K562 (cell line): ENCODE data around the gene MIEF1. TPM values are rescaled to one million over a fixed set of nuclear protein-coding genes. Genes with fewer than 3 reads are reported as not detected.

Experiments
- CHD4 ChIP-seq: fragments of 200-600 bp; sonication (generic); IDR thresholded peaks from 3 replicates; pipeline ENCODE4 v1.6.1; 2012; ENCODE audit warnings: low read depth, mild to moderate bottlenecking, mixed read lengths, low read length, inconsistent platforms; ENCODE audit not compliant: insufficient read depth, insufficient replicate concordance, poor library complexity, severe bottlenecking
- CREBBP ChIP-seq: IDR thresholded peaks from one replicate; pipeline ENCODE4 v1.6.1; 2012; ENCODE audit warnings: low read depth, mild to moderate bottlenecking, control low read depth, inconsistent platforms, low read length
- DMBX1 ChIP-seq: fragments of 250-450 bp; sonication (Bioruptor Pico); IDR thresholded peaks from 2 replicates; pipeline ENCODE4 v1.8.0; 2022; ENCODE audit warnings: inconsistent platforms, mild to moderate bottlenecking, moderate library complexity, borderline replicate concordance
- EHMT2 ChIP-seq: fragments of 450-650 bp; IDR thresholded peaks from 2 replicates; pipeline ENCODE4 v1.6.1; 2018; ENCODE audit warnings: antibody characterized with exemption
- ELF4 ChIP-seq: fragments of 450-650 bp; formaldehyde crosslinking; IDR thresholded peaks from 2 replicates; pipeline ENCODE4 v1.4.0; 2022; ENCODE audit warnings: missing genetic modification characterization
- HMG20B ChIP-seq: fragments of 250-450 bp; sonication (Bioruptor Pico); IDR thresholded peaks from 2 replicates; pipeline ENCODE4 v1.5.0; 2021; ENCODE audit warnings: mild to moderate bottlenecking
- L3MBTL2 ChIP-seq: fragments of 450-650 bp; IDR thresholded peaks from 2 replicates; pipeline ENCODE4 v1.6.1; 2016; ENCODE audit warnings: mild to moderate bottlenecking, moderate library complexity
- RBM17 ChIP-seq: fragments of 200-400 bp; formaldehyde crosslinking; IDR thresholded peaks from 2 replicates; pipeline ENCODE4 v1.6.1; 2017; ENCODE audit warnings: low read depth, mild to moderate bottlenecking, low read length, borderline replicate concordance
- SAFB2 ChIP-seq: fragments of 200-400 bp; formaldehyde crosslinking; IDR thresholded peaks from 2 replicates; pipeline ENCODE4 v1.6.1; 2018; ENCODE audit warnings: borderline replicate concordance, low read length, low read depth, moderate library complexity; ENCODE audit not compliant: severe bottlenecking
- SUPT5H ChIP-seq: fragments of 450-650 bp; IDR thresholded peaks from 2 replicates; pipeline ENCODE4 v1.6.1; 2016
- TEAD1 ChIP-seq, 2 experiments: fragments of 450-650 bp in 1 of 2; sonication (generic) in 1 of 2; formaldehyde crosslinking; IDR thresholded peaks; 2 replicates each; pipeline versions ENCODE4 v1.4.0 to v1.8.0; 2020 to 2022; ENCODE audit warnings: mild to moderate bottlenecking in 2 of 2, missing genetic modification reagents in 1 of 2
- TRIM28 ChIP-seq: fragments of 450-650 bp; IDR thresholded peaks from 2 replicates; pipeline ENCODE4 v1.6.1; 2017
- ZBTB1 ChIP-seq: sonication (generic); formaldehyde crosslinking; IDR thresholded peaks from 2 replicates; pipeline ENCODE4 v1.8.1; 2023; ENCODE audit warnings: missing genetic modification reagents, low read depth, mild to moderate bottlenecking, borderline replicate concordance
- ZC3H4 ChIP-seq: sonication (generic); formaldehyde crosslinking; IDR thresholded peaks from 2 replicates; pipeline ENCODE4 v1.9.0; 2021; ENCODE audit warnings: missing genetic modification reagents, borderline replicate concordance
- ZFX ChIP-seq: sonication (generic); formaldehyde crosslinking; IDR thresholded peaks from 2 replicates; pipeline ENCODE4 v1.8.0; 2022; ENCODE audit warnings: mild to moderate bottlenecking, missing genetic modification reagents, moderate library complexity
- ZNF174 ChIP-seq: fragments of 250-450 bp; sonication (Bioruptor Pico); IDR thresholded peaks from 2 replicates; pipeline ENCODE4 v1.4.0; 2020; ENCODE audit warnings: mild to moderate bottlenecking
- ZNF431 ChIP-seq: sonication (generic); formaldehyde crosslinking; IDR thresholded peaks from 2 replicates; pipeline ENCODE4 v1.8.0; 2022; ENCODE audit warnings: mild to moderate bottlenecking, missing genetic modification reagents
- polyA plus RNA-seq, 8 experiments: library from polyadenylated mRNA; depleted of rRNA in 4 of 8; stranded (reverse) in 5 of 8; unstranded in 3 of 8; fragments of >200 nt; fragmentation: Nextera tagmentation in 2 of 8; fragmentation: Illumina TruSeq in 1 of 8; extraction: Ambion mirVana in 2 of 8; extraction: Trizol in 1 of 8; gene quantifications; 2 replicates each; pipeline versions ENCODE4 v1.2.1 to v1.2.3, GENCODE V29; 2011 to 2014; ENCODE audit warnings: inconsistent platforms in 1 of 8, missing spikeins in 1 of 8
- total RNA-seq, 7 experiments: library from RNA; depleted of rRNA in 6 of 7; stranded (reverse); fragments of >200 nt in 6 of 7; fragmentation: Illumina TruSeq in 2 of 7; extraction: Trizol in 2 of 7; gene quantifications; 2 replicates each; pipeline versions ENCODE4 v1.2.1 to v1.2.3, GENCODE V29; 2011 to 2021; ENCODE audit warnings: low replicate concordance in 1 of 7
- TF ChIP-seq, protein P1 (sequence below), 2 experiments: fragments of 450-650 bp in 1 of 2; sonication (generic) in 1 of 2; formaldehyde crosslinking in 1 of 2; IDR thresholded peaks; 2 replicates each; pipeline versions ENCODE4 v1.7.1 to v1.9.0; 2016 to 2022; ENCODE audit warnings: inconsistent platforms in 1 of 2, mild to moderate bottlenecking in 1 of 2, missing genetic modification reagents in 1 of 2

The MIEF1 gene
- total and polyA plus RNA-seq, 9 of the 15 experiments (the other 6 are each of a cell fraction or from before 2014, with no cell fraction given), result 10.9 to 51.8 (median 25.5) TPM

DNA sequence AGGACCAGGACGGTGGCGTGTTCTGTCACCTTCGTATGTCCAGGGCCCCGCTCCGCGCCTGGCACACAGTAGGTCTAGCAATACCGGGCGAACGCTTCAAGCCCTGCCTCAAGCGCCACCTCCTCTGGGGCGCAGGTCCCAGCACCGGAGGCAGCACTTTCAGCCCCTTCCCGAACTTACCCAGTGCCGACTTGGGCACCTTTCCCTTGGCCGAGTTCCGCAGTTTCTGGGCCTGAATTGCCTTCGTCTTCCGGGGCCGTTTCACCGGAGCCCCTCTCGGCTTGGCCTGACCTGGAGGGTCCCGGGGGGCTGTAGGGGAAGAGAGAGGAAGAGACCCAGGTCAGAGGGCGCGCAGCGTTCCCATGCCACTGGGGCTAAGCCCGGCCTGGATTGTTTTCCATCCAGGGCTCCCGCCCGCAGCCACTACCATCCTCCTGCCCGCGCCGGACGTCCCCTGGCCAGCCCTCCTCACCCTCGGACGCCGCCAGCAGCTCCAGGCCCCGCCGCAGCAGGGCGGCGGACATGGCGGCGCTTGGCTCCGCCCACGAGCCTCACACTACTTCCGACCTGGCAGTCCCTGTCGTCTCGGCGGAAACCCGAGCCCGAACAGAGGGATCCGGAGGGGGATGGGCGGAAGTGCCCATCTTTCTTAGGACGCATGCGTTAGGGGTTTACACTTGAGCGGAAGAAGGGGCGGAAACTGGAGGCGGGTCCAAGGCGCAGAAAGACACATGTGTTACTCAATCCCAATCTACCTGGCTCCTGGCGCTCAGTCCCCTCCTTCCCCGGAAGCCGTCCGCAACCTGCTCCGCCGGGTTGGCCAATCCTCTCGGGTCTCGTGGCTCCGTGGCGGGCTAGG is 30.4 kb downstream of the MIEF1 start, which contains the start of gene RPS19BP1 (continued):
- TF ChIP-seq CHD4 (no peak), SUPT5H (peak; percentile 81), CREBBP (no peak), HMG20B (CRISPR knock-in tag) (no peak), EHMT2 (no peak), TRIM28 (no peak), DMBX1 (CRISPR knock-in tag) (no peak), ZNF431 (no peak), SAFB2 (no peak), L3MBTL2 (peak; percentile 83), TEAD1 (CRISPR knock-in tag; IDR thresholded peaks at IDR 0.05) (no peak), ZFX (peak; percentile 65), ELF4 (CRISPR knock-in tag) (peak; percentile 49; the same call in 1 of the 2 replicates), ZNF174 (no peak), ZBTB1 (CRISPR knock-in tag) (no peak), RBM17 (no peak), ZC3H4 (CRISPR knock-in tag) (no peak)
- TF ChIP-seq, protein P1, sequence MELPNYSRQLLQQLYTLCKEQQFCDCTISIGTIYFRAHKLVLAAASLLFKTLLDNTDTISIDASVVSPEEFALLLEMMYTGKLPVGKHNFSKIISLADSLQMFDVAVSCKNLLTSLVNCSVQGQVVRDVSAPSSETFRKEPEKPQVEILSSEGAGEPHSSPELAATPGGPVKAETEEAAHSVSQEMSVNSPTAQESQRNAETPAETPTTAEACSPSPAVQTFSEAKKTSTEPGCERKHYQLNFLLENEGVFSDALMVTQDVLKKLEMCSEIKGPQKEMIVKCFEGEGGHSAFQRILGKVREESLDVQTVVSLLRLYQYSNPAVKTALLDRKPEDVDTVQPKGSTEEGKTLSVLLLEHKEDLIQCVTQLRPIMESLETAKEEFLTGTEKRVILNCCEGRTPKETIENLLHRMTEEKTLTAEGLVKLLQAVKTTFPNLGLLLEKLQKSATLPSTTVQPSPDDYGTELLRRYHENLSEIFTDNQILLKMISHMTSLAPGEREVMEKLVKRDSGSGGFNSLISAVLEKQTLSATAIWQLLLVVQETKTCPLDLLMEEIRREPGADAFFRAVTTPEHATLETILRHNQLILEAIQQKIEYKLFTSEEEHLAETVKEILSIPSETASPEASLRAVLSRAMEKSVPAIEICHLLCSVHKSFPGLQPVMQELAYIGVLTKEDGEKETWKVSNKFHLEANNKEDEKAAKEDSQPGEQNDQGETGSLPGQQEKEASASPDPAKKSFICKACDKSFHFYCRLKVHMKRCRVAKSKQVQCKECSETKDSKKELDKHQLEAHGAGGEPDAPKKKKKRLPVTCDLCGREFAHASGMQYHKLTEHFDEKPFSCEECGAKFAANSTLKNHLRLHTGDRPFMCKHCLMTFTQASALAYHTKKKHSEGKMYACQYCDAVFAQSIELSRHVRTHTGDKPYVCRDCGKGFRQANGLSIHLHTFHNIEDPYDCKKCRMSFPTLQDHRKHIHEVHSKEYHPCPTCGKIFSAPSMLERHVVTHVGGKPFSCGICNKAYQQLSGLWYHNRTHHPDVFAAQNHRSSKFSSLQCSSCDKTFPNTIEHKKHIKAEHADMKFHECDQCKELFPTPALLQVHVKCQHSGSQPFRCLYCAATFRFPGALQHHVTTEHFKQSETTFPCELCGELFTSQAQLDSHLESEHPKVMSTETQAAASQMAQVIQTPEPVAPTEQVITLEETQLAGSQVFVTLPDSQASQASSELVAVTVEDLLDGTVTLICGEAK (IDR thresholded peaks at IDR 0.05), result peak; percentile 97
- TF ChIP-seq, protein P1 (CRISPR knock-in tag; IDR thresholded peaks at IDR 0.05), result no peak
